GM21576 (cell line): ENCODE results near the gene SAT2.

ENCODE experiments used
- ATAC-seq: cut with Tn5 transposase; IDR thresholded peaks from one replicate; pipeline ENCODE4 v1.9.1; 2021; ENCODE audit warnings: mild to moderate bottlenecking, moderate library complexity; ENCODE audit not compliant: unreplicated experiment

SAT2 gene

DNA sequence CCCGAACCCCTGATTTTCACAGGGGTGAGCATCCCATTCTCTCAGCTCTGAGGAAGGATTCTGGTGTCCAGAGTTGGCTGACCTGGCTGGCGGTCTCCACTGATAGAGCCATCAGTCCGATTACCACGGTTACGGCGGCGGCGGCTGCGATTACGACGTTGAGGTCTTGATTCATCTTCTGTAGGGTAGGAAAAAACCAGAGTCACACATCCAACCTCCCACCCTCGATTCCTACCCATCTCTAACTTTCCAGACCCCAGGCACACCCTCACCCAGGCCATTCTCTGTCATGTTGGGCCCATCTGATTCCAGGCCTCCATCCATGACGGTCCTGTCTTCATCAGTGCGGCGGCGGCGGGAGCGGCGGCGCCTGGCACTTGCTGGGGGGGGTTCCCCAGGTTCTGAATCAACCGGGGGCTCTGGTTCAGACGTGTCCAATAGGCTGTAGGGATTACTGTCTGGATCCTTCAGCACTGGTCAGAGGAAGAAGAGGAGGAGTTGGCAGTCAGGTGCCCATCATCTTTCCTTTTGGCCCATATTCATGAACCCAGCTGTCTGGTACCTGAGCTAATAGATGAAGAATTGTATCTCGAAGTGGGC is 35.1 kb downstream of the SAT2 start:
- no peak for ATAC-seq

DNA sequence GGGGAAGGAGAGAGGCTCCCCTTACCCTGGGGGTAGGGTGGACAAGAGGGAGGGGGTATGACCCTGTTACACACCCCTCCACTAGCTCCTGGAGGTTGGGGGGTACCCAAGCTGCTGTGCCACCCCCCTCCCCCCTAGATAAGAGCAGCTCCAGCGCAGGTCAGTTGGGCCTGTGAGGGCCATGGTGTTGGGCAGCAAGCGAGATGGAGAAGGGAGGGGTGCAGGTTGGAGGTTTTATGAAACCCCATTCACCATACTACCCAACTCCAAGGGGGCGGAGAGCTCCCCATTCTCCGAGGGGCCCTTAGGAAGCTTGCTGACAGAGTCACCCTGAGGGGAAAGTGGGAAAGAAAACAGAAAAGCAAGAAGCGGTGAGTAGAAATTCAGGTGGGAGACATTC is 36.0 kb downstream of the SAT2 start:
- ATAC-seq, result no peak

DNA sequence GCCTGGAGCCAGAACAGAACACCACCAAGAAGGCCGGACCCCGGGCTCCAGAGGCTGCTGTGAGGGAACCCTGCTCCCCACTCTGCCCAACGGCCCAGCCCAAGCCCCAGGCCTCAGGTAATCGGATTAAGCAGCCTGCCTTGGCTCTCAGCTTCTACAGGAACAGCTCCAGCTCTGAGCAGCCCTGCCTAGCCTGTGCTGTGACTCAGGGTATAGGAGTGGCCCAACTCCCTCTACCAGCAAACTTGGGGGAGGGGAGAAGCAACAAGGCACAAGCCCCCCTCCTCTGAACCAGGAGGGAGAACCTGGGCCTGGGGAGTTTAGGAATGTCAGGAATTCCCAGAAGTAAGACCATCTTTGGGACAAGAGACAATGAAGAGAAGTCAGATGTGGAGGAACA is 36.9 kb downstream of the SAT2 start:
- no peak for ATAC-seq

DNA sequence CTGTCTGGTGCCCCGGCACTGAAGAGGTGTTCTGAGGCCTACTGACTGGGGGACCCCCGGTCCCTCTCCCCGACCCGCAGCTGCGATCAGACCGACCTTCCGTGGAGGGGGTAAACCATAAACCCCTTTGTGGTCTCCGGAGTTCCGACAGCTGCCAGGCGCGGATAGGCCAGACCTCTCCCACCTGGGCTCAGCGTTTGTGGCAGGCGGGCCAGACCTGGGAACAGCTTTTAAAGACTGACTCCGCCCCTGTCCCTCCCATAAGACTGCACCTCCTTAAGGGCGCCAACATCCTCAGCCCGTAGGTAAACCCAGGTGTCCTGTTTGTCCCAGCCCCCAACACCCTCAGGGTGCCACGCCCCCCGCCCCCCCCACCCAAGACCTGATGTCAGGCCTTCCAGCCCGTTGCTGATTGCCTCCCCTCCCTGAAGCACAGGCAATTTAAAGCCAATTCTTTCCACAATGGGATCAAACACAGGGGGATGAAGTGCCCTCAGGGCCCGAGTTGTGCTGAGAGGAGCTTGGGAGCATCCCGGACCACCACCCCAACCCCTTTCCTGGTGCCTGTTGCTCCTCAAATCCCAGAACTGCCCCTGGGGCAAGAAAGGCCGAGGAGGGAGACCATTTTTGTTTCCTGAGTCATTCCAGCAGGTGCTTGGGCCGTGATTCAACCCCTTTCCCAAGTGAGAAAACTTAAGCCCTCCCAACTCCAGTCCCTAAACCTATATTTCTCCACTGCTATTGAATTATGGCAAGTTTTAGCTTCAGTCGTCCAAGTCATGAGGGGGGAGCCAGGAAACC is 37.5 kb downstream of the SAT2 start, which contains the start of gene SOX15:
TSS of gene SOX15 (minus strand) at position 204 of the 801 bp plus-strand sequence. CDS start 418 bp downstream, outside the sequence.
- no peak for ATAC-seq

DNA sequence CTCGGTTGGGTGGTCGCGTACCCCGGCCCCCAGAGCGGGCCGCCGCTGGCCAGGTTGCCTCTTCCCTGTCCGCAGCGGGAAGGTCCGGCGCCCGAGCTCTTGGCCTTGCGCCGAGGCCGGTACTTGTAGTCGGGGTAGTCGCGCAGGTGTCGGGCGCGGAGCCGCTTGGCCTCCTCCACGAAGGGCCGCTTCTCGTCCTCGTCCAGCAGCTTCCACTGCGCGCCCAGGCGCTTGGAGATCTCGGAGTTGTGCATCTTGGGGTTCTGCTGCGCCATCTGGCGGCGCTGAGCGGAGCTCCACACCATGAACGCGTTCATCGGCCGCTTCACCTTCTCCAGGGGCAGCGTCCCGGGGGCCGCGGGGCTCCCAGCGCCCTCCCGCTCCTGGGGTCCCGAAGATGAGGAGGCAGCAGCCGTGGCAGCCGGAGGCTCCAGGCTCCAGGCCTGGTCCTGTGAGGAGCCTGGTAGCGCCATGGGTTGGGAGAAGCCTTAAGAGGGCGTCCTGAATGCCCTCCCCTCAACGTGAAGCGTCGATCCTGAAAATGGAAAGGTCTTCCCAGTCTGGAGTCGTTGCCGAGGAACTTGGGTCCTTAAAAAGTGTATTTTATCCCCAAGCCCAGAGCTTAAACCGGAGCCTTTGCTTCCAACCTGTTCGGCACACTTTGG is 38.3 kb downstream of the SAT2 start:
- no peak for ATAC-seq

DNA sequence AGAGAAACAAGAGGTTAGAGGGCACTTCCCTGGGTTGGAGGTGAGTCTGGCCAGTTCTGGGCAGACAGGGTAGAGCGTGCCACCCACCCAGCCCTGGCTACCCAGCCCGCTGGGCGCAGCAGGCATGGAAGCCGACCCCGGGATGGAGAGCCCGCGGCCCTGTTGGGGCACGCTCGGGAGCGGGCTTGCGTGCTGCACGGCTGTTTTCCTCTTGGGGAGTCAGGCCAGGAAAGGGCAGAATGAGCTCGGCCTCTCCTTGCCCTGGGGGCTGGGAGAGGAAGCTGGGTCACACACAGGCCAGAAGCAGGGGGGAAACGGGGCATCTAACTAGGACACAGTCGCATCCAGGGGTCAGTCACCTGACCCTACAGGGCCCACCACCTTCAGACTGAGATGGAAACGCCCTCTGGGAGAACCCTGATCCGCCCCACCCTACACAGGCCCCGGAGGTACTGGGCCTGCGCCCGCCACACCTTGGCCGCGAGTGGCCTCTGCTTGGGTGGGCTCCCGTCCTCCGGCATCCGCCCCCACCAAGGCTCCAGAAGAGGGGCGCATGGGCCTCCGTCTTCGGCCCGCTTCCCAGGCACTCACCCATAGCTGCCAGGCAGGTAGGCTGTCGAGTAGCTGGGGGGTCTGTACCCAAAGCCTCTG is 38.9 kb downstream of the SAT2 start:
- ATAC-seq, result no peak

DNA sequence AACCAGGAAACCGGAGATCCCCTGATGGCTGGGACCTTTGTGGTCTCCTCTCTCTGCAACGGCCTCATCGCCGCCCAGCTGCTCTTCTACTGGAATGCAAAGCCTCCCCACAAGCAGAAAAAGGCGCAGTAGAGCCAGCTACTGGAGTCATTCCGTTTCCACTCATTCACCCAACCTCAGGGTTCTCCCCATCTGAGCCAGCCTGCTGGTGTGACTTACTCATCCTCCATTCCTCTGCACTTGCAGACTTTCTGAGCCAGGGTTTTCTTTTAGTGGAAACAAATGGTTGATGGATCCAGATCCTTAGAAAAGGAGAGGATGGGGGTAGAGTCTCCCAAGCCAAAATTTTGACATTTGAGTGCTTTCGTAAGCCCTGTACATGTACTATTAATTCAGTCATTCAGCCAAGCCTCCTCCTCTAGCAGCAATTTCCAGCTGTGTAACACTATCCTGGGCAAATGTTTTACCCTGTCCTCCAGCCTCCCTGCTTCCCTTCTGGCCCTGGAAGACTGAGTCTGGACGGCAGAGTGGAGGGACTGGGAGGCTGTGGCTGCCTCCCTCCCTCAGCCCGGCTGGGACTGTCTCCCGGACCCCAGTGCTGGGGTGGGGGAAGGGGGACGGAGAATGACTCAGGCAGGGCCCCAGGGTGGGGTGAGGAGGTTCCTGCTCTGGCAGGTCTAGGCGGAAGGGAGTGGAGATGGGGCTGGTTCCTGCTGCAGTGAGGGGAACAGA is 40.0 kb downstream of the SAT2 start:
- no peak for ATAC-seq

DNA sequence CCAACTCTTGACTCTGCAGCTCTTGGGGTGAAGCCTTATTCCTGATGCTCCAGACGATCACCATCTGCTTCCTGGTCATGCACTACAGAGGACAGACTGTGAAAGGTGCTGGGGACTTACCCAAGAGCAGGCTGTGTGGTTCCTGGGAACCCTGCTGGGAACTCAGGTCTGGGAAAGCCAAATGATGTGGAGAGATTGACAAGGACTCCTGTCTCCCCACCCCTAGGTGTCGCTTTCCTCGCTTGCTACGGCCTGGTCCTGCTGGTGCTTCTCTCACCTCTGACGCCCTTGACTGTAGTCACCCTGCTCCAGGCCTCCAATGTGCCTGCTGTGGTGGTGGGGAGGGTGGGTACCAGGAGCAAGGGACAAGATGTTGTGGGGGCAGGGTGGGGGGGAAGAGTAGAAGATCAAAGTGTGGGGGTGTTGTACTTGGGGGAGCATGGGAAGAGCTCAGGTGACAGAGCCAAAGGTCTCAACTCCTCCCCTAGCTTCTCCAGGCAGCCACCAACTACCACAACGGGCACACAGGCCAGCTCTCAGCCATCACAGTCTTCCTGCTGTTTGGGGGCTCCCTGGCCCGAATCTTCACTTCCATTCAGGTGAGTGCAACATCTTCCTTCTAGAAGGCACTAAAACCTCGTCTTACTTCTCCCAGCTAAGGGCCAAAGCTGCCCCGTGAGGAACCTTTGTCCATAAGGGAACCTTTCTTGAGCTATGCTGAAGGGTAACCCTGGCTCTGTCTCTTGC is 40.8 kb downstream of the SAT2 start:
- ATAC-seq, result no peak

DNA sequence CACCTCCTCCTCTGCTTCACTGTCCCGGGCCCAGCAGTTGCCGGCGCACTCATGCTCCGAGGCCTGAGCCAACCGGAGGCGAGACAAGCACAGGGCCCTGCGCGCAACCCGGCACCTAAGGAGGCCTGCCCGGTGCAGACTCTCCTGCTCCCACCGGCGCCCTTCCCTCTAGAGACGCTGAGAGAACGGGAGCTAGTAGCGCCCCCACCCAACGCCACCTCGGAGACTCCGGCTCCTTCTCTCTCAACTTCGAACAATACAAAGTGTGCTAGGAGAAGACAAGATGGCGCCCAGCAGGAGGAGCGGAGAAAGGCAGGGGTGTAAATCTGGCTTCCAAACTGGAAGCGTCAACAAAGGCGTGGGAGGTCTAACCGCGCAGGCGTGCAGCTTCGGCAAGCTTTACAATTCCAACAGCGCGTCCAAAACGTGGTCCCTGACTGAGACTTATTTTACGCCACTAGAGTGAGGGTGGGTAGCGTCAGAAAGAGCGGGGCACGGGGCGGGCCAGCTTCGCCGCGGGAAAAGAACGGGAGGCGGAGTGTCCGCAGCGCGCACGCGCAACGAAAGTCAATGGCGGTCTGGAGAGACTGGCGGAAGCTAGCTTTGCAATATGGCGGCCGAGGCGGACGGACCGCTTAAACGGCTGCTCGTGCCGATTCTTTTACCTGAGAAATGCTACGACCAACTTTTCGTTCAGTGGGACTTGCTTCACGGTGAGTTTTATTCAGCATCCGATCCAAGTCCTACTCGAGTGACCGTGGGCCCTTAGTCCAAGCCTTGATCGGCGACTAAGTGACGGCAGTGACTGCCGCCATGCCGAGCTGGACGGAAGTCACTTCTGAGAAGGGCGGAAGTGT is 44.1 kb downstream of the SAT2 start, which contains the start of gene MPDU1:
TSS of gene MPDU1 (plus strand) at position 600 of the 857 bp plus-strand sequence. CDS start at position 611, 11 bp downstream.
- peak; percentile 57 for ATAC-seq

DNA sequence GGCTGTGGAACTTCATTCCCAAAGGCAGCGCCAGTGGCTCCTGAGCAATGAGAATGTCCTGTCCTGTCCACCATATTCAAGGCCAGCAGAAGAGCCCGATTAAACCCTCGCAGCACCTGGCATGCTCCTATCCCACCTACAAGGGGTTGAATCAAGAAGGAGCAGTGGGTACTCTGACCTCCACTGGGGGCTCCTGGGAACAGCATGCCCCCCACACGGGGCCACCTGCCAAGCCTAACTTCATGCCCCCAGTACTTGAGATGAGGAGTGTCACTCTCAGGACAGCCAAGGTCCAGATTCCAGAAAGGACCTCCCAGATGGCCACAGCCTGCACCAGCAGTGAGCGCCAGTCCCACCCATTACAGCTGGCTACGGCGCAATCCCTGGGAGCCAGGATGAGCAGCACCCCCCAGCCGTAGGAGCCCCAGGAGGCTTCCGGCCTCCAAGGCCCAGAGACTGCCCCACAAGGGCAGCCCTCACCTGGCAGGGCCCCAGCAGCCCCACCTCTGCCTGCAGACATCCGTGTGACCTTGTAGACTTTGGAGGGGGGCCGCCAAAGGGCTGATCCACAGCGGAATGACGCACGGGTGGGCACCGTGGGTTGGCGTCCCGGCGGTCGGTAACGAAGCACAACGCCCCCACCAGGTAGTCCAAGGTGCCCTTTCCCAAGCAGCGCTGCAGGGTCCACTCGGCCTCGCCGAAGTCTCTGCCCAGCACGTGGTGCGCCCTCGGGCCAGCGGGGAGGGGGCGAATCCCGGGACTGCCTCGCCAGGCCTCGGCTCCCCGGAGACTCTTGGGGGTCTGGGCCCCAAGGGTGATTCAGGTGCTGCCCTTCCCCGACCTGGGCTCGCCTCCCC is 45.0 kb downstream of the SAT2 start:
- ATAC-seq, result no peak

DNA sequence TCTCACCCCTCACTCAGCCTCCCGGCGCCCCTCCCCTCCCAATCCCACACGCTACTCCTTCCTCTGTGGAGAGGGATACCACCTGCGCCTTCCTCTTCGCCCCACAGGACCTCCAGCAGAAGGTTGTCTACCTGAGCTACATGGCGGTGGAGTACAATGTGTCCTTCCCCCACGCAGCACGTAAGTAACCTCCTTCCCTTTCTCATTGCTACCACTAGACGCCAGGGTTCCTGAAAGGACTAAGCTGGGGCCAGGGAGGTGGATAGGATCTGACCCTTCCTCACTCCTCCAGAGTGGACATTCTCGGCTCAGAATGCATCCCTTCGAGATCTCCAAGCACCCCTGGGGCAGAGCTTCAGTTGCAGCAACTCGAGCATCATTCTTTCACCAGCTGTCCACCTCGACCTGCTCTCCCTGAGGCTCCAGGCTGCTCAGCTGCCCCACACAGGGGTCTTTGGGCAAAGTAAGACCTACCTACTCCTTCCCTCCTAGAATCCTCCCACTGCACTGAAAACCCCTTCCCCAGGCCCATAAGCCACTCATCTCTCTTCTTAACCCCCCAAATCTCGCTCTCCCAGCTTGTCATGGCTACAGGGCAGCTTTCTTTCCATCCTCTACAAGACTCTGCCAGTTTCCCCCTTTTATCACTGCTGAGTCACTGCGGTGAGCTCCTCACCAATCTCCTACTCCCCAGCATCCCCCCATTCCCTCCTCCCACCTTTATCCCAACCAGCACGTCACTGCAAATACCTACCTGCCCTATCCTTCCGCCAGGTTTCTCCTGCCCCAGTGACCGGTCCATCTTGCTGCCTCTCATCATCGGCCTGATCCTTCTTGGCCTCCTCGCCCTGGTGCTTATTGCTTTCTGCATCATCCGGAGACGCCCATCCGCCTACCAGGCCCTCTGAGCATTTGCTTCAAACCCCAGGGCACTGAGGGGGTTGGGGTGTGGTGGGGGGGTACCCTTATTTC is 46.7 kb downstream of the SAT2 start:
- no peak for ATAC-seq

DNA sequence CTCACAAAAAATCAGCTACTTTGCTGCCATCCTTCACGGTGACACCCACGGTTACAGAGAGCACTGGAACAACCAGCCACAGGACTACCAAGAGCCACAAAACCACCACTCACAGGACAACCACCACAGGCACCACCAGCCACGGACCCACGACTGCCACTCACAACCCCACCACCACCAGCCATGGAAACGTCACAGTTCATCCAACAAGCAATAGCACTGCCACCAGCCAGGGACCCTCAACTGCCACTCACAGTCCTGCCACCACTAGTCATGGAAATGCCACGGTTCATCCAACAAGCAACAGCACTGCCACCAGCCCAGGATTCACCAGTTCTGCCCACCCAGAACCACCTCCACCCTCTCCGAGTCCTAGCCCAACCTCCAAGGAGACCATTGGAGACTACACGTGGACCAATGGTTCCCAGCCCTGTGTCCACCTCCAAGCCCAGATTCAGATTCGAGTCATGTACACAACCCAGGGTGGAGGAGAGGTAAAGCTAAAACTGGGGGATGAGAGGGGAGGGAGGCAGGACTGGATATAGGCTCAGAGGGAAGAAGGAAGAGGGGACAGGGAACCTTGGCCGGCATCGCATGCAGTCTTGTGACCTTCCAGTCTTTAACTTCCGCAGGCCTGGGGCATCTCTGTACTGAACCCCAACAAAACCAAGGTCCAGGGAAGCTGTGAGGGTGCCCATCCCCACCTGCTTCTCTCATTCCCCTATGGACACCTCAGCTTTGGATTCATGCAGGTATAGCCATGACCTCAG is 47.6 kb downstream of the SAT2 start:
- no peak for ATAC-seq

DNA sequence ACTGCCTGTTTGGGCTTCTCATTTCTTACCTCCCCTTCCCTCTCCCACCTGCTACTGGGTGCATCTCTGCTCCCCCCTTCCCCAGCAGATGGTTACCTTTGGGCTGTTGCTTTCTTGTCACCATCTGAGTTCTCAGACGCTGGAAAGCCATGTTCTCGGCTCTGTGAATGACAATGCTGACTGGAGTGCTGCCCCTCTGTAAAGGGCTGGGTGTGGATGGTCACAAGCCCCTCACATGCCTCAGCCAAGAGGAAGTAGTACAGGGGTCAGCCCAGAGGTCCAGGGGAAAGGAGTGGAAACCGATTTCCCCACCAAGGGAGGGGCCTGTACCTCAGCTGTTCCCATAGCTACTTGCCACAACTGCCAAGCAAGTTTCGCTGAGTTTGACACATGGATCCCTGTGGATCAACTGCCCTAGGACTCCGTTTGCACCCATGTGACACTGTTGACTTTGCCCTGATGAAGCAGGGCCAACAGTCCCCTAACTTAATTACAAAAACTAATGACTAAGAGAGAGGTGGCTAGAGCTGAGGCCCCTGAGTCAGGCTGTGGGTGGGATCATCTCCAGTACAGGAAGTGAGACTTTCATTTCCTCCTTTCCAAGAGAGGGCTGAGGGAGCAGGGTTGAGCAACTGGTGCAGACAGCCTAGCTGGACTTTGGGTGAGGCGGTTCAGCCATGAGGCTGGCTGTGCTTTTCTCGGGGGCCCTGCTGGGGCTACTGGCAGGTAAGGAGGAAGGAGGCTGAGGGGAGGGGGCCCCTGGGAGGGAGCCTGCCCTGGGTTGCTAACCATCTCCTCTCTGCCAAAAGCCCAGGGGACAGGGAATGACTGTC is 48.4 kb downstream of the SAT2 start, which contains the start of gene CD68:
TSS of gene CD68 (plus strand) at position 638 of the 833 bp plus-strand sequence. CDS start at position 678, 40 bp downstream.
- peak; percentile 44 for ATAC-seq

DNA sequence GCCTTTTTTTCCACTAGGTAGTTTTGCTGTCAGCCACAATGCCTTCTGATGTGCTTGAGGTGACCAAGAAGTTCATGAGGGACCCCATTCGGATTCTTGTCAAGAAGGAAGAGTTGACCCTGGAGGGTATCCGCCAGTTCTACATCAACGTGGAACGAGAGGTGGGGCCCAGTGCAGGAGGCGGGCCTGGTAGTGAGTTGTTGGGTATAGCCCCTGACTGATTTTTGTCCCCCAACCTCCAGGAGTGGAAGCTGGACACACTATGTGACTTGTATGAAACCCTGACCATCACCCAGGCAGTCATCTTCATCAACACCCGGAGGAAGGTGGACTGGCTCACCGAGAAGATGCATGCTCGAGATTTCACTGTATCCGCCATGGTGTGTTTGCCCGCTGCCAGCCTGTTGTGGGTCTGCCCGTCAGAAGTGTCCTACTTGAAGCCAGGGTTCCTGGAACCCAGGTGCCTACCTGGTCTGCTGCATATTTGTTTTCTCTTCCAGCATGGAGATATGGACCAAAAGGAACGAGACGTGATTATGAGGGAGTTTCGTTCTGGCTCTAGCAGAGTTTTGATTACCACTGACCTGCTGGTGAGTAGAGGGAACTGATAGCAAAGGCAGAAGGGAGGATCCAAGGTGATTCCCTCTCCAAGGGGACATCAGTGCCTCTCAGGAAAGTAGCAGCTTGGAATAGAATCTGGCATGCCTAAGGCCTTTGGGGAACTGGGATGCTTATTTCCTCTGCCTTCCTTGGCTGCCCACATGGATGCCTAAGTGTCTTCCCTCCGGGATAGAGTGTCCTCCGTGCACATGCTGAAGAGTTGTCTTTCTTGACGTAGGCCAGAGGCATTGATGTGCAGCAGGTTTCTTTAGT is 50.1 kb downstream of the SAT2 start:
- ATAC-seq, result no peak
